GM12874 (cell line): ENCODE results near the gene CREB3L1.

Experiments
- TF ChIP-seq, protein P1 (sequence below): IDR thresholded peaks from 2 replicates; pipeline ENCODE4 v1.5.1; 2011; ENCODE audit warnings: low read depth, mild to moderate bottlenecking, control low read depth, low read length, moderate library complexity; ENCODE audit not compliant: insufficient read depth

The CREB3L1 gene

DNA sequence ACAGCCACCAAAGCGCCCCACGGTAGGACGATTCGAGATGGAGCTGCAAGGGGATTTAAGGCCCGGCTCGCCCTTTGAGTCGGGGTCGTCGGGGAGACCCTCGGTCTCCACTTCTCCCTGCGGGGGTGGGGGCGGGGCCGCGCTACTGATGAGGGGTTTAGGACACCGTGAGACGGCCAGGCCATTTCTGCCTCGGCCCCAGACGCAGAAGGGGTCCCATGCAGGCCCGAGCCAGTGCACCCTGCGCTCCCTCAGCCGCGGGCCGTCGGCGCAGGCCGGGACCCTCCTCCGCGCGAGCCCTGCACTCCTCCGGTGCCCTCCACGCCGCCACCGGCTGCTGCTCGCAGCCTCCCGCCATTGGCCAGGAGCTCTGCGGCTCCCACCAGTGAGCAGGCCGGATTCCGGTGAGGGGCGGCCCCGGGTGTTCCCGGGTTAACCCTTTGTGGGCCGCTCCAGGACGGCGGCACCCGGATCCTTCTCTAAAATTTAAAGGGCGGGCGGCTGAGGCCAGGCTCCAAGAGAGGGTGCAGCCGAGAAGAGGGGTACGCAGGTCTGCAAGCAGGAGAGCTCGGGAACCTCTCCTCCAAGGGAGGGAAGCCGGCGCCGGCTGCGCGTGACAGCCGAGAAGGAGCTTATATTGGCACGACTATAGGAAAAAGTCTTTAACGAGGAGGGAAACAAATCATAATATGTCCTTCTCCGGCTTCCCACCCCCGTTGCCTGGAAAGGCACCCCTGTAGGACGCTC lies 18.0 kb downstream of the CREB3L1 start:
- TF ChIP-seq, protein P1, sequence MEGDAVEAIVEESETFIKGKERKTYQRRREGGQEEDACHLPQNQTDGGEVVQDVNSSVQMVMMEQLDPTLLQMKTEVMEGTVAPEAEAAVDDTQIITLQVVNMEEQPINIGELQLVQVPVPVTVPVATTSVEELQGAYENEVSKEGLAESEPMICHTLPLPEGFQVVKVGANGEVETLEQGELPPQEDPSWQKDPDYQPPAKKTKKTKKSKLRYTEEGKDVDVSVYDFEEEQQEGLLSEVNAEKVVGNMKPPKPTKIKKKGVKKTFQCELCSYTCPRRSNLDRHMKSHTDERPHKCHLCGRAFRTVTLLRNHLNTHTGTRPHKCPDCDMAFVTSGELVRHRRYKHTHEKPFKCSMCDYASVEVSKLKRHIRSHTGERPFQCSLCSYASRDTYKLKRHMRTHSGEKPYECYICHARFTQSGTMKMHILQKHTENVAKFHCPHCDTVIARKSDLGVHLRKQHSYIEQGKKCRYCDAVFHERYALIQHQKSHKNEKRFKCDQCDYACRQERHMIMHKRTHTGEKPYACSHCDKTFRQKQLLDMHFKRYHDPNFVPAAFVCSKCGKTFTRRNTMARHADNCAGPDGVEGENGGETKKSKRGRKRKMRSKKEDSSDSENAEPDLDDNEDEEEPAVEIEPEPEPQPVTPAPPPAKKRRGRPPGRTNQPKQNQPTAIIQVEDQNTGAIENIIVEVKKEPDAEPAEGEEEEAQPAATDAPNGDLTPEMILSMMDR, result no peak

DNA sequence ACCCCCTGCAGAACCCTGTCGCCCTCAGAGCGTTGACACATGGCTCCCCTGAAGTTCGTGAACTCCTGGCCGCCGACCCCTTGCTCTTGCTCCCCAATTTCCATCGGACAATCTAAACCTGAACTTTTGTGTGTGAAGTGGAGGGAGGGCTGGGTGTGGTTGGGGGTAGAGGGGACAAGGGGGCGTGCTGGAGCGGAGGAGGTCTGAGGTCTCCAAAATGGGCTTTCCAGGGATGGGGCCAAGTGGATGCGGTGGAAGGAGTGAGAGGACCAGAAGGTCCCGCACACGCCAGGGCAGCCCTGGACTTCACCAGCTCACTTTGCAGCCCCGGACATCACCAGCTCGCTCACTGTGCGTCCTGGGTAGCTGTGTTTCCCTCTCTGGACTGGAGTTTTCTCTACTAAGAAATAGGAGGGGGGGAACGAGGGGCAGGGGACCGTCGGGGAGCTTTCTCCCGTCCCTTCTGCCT lies 18.6 kb downstream of the CREB3L1 start:
- TF ChIP-seq, protein P1, result no peak

- TF ChIP-seq, protein P1, result peak; percentile 40; the same call in 1 of the 2 replicates
Observed at GRCh38 chr11:46296528-46297448, 19.3 kb downstream of the CREB3L1 start.

DNA sequence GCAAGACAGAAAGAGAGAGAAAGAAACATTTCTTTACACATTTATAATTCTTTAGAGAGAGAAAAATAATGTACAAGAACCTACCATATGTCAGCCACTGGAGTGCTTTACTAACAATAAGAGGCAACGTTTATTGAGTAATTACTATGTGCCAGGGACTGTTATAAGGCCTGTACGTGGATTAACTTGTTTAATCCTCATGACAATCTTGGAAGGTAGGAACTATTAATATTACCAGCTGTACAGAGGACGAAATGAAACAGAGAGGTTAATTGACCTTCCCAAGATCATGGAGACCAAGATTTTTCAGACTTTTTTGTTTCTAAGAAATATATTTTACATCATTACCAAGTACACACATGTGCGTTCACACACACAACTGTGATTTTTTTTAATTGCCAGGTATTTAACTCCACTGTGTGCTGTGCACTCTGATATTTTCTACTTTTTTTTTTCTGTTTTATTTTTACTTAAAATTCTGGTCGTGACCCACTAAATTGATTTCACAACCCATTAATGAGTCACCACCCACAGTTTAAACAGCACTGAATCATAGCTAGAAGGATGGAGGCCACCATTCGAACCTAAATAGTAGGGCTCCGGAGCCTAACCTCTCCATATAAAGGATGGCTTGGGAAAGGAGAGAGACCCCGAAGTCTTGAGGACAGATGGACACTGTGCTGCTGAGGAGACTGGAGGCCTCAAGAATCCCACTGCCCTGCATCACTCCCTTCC lies 21.4 kb downstream of the CREB3L1 start:
- TF ChIP-seq, protein P1, result no peak

DNA sequence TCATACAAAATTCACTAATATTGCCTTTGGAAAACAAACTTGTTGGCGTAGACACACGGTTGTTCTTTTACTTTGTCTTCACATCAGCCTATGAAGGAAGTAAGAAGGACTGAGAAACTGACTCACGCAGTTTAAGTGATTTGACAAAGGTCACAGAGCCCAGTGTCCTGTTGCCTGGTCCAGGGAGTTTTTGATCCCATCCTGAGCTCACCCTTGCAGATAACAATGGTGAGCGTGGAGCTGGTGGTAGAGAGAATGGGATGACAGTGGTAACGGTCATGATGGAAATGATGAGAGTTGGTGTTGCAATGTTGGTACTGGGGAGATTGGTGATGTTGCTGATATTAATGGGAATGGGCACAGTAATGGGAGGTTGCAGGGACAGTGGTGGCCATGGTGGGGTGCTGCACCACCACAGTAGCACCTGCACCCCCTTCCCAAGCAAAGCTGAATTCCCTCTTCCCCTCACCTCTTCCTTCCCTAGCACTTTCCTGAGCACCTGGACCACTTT lies 22.0 kb downstream of the CREB3L1 start:
- TF ChIP-seq, protein P1, result no peak

DNA sequence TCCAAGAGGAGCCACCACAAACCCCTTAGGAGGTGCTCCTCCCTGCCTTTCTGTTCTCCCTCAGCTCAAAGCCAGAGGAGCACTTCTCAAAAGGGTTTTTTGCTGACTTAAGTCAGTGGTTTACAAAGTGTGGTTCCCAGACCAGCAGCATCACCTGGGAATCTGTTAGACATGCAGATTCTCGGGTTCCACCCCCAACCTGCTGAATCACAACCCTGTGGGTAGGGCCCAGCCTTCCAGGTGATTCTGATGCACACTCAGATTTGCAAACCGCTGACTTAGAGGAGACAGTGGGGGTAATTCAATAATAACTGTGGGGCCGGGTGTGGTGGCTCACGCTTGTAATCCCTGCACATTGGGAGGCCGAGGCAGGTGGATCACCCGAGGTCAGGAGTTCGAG lies 22.8 kb downstream of the CREB3L1 start:
- TF ChIP-seq, protein P1, result no peak
